Embryonic facial prominence (tissue), 1 donor: ENCODE measurements around the gene CYB561D2.

Experiments used
- DNase-seq: peaks from one replicate; pipeline ENCODE4 v3.0.0-alpha.2; 2016; ENCODE audit errors: extremely low spot score

Gene CYB561D2

DNA sequence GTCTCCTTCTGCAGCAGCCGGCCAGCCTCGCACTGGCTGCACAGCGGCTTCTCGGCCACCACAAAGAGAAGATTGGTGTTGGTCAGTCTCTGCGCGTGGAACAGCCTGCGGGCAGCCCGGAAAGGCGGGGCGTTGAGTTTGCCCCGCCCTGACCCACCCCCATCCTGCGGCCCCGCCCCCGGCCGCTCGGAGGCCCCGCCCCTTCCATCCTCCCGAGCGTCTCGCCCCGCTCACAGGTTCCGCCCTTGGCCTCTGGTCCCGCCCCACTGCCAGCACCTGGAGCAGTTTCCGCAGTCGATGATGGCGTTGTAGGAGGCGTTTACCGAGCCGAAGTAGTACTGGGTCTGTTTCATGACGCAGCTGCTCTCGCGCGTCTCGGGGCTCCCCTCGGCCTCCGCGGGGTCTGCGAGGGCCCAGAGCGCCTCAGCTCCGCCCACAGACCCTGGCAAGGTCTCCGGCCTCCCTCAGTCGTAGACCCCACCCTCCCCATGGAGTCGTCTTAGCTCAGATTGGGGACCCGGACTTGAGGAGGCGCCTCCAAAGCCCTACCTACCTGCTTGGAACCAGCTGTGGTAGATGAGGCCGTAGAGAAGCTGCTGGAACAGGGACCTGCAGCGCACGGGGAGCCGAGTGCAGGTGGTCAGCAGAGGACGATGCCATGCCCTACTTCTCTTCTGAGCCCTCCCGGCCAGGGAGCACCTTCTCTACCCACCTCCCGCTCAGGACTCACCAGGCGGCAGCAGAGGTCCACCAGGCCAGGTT, 14.6 kb downstream of the CYB561D2 start:
- peak; percentile 69 for DNase-seq

DNA sequence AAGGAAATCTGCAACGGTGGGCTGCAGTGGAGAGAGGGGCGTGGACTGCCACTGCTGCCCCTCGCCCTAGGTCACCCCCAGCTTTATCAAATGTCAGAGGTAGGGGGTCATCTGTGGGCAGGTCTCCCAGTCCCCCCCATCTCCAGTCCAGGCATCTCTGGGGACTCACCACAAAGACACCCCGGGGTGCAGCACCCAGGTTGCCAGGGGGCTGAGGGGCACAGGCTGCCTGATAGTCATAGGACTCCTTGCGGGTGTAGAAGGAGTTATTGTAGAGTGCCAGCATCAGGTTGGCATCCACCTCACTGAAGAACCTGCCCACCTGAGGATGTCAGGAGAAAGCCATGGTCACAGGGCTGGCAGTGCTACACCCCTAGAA, 15.2 kb downstream of the CYB561D2 start:
- DNase-seq = no peak

DNA sequence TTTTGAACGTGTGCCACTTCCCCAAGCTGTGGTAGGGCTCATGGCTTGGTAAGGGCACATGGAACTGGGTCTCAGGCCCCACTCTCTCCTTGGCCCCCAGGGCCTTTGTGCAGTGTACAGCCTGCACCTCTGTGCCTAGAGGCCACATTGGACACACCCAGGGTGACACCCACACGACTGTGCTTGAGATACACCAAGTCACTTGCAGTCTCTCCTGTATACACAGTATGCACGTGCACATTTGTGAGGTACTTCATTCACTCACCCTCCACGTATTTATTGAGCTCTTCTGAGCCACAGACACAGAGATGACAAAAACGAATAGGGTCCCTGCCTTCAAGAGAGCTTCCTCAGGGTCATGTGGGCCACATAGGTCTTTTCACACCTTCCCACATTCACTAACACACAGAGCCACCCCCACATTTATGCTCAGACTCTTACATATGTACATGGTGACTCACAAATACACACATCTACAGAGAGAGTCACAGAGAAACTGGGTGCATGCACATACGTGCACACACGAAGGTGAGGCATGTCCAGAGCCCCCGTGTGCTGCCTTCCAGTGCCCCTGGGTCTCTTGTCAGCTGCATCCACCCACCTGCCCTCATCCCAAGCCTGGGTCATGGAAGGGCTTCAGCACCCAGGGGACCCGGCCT, 18.5 kb downstream of the CYB561D2 start:
- DNase-seq = no peak

DNA sequence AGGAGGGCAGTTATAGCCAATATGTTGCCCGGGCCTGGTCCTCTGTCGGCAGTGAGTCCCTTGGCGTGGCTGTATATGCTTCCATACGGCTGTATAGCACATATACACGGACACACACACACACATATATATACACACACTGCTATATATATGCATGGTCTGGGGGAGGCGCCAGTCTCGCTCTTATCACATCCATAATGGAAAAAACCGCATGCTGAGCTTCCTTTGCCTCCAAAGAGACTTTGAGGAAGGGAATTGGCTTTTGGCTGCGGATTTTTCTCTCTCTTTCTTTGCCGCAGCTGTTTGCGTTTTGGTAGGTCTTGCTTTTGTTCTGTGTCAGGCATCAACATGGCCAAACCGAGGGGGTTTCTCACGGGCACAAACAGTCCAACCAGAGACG, 19.9 kb downstream of the CYB561D2 start:
- peak; percentile 63 for DNase-seq

DNA sequence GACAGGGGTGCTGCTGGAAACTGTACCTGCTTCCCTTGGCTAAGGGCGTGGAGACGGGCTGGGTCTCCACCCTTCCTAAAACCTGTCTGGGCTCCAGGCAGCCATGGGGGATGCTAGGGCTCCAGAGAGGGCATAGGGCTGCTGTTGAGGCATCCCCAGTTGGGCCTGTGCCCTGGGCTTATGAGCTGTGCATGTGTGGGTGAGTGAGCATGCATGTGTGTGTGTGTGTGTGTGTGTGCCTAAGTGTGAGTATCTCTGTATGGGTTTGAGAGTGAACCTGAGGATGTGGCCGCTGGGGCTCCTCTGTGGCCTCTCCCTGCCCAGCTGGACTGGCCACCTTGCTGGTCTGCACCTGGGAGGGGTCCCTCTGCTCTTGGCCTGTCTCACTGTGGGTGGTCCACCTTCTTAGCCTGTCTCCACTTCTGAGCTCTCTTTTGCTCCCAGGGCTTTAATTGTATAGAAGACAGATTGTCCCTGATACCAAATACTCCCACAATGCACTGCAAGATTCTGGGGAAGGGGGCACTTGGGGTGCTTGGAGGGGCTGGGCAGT, 20.5 kb downstream of the CYB561D2 start:
- DNase-seq = no peak

DNA sequence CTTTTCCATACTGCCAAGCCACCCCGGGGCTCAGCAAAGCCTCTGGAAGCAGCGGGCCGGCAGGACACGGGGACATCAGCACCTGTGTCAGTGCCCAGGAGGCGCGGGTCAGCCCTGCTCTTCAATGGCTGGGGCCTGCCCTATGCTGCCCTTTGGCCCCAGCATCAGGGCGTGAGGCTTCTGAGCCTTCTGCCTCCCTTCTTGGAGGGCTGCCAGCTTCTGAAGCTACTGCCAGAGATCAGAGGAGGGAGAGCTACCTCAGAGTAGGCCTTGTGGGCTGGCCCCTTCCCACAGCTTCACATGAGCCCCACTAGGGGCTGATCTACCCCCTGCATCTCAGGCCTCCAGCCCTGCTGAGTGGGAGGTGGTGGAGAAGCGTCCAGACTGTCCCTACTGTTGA, 21.7 kb downstream of the CYB561D2 start:
- DNase-seq = no peak

DNA sequence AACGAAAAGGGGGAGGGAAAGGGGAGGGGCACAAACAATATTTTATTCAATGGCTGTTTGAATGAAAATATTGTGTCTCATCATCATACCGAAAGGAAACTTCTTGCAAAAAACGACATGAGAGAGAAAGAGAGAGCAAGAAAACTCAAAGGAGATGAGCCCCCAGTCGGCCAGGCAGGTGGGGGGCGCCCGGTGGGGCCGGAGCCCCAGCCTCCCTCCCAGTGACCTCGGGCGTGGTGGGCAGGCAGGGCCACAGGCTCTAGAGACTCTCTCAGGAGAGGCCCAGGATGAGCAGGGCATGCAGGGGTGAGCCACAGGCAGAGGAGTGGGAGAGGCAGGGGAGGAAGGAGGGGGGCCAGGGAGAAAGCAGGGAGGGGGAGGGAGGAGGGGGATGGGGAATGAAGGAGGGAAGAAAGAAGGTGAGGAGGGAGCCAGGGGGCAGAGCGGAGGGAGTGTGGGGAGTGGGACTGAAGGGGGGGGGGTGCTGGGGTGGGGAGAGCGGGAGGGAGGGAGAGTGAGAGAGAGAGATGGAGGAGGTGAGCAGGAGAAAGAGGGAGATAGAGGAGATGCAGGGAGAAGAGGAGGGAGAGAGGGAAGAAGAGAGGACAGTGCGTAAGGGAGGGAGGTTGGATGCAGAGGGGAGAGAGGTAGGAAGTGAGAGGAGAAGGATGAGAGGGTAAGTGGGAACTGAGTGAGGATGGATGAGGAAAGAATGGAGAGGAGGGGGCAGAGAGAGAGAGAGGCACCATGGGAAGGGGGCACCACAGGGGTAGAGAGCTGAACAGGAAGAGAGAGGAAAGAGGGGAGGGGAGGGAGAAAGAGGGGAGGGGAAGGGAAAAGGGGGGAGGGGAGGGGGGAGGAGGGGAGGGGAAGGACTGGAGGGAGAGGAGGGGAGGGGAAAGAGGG, 22.7 kb downstream of the CYB561D2 start:
- DNase-seq = peak; percentile 64

DNA sequence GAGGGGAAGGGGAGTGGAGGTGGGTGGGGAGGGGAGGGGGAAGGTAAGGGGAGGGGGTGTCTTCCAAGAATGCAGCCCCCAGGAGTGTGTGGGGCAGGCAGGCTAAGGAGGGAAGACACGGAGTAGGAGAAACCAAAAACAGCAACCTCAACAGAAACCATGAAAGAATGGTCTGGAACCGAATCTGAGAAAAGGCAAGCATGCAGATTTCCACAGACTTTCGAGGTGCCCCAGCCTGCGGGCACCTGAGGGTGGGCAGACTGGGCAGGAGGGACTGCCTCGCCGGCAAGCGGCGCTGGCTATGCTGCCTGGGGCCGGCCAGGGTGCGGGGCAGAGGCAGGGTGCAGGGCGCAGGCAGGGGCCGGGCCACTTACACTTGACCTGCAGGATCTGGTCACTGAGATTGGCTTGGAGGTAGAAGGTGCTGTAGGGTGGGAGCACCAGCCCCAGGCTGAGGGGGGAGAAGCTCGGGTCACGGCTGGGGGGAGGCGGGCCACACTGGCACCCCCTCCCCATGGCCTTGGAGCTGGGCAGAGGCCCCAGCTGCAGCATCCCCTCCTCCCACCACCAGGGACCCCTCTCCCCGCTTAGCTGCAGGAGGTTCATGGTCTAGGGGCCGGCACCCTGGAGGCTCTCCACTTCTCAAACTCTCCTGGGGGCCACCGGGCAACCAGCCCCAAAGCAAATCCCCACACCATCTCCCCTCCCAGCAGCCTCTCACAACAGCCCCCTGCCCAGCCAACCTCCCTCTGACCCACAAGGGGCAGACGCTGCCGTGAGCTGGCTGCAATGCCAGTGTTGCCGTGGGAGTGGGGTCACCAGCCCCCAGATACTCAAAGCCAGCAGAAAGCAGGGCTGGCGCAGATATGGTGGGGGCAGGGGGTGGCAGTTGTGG, 23.9 kb downstream of the CYB561D2 start:
- DNase-seq = no peak

DNA sequence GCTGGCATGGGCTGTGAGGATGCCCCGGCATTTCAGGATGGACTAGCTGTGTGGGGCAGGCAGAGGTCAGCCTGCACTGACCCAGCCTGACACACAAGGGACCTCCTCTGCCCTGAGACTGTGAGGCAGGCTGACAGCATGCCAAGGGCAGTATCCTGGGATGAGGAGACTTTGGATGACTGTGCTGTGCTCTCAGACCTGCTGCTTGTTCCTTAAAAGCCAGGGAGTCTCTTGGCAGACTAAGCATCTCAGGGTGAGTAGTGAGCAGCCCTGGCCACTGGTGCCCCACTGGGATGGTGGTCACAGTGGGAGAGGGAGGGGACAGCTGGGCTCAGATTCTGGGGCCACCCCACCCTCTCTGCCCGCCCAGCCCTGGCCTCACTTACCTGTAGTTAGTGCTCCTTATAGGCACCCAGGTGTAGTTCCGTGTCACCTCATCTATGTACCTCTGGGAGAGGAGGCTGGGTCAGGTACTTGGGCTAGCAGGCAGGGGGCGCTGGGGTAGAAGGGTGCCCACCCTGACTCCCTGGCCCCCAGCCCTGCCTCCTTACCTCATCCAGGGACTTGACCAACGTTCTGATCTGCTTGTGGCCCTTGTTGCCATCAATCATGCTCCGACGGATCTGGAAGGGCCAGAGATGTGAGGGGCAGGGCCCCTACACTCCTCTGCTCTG, 24.7 kb downstream of the CYB561D2 start:
- DNase-seq = no peak

DNA sequence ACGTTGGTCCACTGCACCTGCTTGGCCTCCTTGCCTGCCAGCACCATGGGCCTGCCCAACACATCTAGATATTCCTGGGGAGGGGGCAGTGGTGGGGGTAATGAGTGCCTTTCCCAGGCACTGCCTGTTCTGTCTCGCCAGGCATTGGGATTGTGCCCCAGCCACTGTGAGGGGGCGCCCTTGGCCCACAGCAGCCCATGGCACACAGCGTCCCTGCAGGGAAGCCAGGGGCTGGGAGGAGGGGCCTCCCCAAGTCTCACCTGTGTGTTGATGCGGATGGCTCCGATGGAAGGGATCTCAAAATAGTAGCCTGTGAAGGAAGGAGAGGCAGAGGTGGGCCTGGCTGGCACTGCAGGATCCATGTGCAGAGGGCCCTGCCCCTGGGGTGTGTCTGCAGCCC, 27.4 kb downstream of the CYB561D2 start:
- DNase-seq = no peak

DNA sequence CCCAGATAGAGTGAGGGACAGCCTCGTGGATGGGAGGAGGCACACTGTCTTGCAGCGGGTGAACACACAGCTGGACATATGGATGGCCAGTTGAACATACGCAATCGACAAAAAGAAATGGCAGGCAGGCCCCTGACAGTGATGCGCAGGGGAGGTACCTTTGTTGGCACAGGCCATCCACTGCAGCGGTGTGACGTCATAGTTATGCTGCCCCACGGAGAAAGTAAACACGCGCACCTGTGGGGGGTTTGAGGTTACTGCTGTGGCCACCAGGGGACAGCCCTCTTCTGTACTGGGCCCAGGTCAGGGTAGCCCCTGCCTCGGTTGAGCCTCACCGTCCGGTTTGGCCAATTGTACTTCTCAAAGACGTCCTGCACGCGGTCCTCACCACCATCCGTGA, 28.1 kb downstream of the CYB561D2 start:
- no peak for DNase-seq

DNA sequence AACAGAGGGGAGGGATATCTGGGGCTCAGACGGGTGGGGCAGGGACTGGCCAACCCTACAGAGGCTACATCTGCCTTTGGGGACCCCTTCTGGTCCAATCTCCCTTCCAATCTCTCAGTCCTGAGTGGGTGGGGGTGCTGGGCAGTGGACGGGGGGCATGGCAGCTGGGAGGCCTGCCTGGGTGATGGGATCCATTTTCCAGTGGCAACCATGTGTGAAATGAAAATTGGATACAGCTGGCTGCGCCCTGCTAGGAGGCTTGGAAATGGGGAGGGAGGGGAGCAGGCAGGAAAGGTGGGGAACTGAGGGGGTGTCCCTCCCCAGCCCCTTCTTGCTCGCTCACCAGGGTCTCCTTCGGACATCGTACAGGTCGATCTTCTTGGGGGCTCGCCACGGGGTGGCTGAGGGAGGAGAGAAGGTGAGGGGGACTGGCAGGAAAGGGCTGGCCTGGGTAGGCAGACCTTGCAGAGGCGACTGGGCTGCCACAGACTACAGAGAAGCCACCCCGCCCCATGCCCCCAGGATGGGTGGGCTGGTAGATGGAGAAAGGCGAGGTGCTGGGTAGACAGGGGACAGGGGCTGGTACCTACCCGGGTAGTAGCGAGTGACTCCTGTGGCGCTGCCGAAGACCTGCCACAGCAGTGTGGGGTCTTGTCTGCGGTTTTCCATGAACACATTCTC, 29.9 kb downstream of the CYB561D2 start:
- no peak for DNase-seq

DNA sequence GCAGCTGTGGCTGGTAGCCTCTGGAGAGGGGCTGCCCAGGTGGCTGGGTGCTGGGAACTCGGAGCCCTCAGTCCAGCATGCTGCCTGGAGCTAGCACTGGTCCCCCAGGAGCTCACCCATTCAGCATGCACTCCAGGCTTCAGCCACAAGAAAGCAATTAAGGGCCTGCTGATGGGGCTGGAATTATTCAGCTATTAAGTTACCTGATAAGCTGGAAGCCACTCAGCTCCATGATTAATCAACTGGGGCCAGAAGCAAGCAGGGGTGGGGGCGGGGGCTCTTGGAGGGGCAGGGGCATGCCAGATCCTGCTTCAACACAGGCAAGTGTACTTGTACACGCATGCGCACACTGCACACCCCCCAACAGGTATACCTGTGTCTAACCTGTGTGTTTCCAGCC, 30.7 kb downstream of the CYB561D2 start:
- DNase-seq = no peak

DNA sequence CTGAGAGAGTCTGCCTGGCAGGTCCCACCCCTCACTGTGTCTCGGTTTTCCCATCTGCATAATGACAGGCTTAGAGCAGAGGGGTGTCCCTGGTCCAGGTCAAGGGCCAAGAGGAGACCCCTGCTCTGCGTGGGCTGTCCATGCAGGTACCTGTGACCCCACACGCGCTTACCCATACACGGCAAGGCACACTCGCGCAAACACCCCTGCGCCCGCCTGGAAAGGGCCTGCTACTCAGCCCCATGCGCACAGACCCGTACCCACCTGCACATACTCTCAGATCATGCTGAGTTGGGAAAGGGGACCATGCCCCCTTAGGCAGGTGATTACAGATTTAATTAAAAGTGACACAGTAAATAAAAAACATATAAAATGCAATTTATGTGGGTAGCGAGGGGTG, 32.1 kb downstream of the CYB561D2 start:
- DNase-seq = no peak

DNA sequence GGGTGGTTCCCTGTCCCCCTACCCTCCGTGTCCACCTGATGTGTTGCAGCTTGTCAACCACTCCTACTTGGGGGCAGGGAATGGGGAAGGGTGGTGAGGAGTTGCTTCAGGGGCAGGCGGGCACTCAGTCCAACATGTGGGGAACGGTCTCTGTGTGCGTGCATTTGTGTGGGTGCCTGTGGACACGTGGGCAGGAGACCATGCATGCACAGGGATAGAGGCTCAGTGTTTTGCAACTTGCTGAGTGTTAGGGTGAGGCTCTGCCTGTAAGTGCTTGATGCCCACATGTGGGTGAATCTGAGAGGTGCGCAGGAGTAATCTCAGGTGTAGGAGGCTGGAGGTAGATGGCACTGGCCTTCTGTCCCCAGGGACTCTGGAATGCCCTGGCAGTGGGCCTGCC, 33.1 kb downstream of the CYB561D2 start:
- DNase-seq = no peak

DNA sequence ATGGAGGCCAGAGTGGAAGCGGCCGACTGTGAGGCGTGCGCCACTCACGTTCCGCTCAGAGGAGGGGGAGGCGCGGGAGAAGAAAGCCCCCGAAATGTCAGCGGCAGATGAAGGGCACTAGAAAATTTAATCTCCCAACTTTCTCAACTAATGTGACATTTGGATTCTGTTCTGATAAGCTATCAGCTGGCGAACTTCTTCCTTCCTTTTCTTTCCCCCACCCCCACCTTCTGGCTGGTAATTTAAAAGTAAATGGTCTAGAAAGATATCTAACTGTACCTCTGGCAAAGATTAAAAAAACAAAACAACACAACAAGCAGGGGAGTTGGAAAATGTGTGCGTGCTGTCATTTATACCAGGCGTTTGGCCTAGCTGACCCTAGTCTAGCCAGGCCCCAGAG, 35.1 kb downstream of the CYB561D2 start:
- DNase-seq = no peak

DNA sequence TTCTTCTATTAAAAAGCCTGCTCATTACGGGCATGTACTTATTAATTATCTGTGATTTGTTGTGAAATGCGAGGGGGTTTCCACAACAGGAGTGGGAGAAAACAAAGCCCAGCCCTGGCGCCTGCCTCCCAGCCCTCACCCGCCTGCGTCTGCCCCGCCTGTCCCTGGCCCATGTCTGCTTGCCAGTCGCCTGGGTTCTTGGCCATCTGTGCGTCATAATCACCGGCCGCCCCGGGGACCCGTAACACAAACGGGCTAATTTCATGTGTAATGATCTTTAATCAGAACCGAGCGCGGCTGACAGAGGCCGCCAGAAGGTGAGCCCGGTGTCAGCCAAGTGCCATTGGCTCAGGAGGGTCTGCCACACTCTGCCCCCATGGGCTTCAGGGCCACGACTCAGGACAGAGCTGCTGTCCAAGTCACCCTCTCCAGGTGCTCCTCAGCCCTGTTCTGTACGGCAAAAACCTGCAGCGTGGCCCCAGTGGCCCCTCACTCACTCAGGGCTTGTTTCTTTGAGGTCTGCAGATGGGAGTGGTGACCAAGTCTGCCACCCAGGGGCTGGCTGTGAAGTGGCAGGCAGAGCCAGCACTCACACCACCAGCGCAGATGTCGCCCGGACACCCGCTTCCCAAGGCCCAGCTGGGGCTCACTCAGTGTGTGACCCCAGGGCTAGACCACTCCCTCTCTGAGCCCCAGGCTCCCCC, 37.5 kb downstream of the CYB561D2 start:
- DNase-seq = no peak

DNA sequence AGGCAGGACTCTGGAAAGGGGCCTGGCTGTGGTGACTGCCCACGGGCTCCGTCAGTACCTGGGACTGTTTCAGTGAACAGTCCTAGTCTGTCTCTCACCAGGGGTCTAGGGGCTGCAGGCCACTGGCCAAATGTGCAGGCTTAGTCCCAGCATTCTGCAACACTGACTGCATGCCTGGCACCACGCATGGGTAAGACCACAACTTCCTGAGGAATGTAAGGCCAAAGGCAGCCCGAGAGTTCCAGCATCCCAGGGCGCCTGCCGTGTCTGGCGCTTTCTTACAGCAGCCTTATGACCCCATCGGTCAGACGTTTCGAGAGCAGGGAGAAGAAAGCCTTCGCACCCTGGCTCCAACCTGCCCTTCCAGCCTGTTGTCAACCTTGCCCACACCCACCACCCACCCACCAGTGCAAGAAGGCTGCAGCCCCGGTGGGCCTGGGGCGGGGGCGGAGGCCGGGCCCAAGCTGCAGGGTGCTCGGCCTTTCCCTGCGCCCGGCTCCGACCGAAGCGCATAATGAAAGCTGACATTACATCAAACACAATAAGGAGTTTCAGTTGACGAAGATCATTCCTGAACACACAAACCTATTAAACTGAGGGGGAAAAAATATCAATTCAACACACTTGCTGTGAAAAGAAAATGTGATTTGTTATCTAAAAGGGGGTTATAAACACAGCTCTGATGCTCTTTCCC, 38.2 kb downstream of the CYB561D2 start:
- no peak for DNase-seq

DNA sequence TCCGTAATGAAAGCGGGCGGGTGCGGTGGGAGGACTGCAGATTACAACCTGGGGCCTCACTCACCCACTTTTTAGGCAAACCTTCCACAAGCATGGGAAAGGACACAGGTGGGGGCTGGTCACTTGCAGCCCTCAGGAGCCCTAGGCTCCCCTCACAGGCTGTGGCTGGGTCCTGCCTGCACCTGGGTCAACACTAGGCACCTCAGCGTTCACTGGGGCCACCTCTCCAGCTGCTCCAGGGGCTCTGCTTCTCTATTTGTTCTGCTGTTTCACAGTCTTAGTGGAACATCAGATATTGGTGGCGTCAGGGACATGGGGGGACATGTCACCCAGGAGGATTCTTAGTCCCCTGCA, 38.7 kb downstream of the CYB561D2 start:
- DNase-seq = no peak
